GM12891 (cell line): ENCODE measurements around the gene SHROOM3.

ENCODE experiments used
- PAX5 ChIP-seq: IDR thresholded peaks from 2 replicates; pipeline ENCODE4 v1.6.1; 2011; ENCODE audit warnings: low read length, moderate library complexity, mild to moderate bottlenecking; ENCODE audit not compliant: insufficient read depth, severe bottlenecking
- POLR2A ChIP-seq: IDR thresholded peaks from 2 replicates; pipeline ENCODE4 v1.6.1; 2011; ENCODE audit warnings: low read depth, low read length, control low read depth
- POLR2AphosphoS5 ChIP-seq: IDR thresholded peaks from 2 replicates; pipeline ENCODE4 v1.6.1; 2011; ENCODE audit warnings: low read depth, low read length, control low read depth
- TAF1 ChIP-seq: IDR thresholded peaks from 2 replicates; pipeline ENCODE4 v1.6.1; 2011; ENCODE audit warnings: low read depth, low read length, control low read depth

- TF ChIP-seq POLR2AphosphoS5 (no peak), POLR2A (no peak), TAF1 (no peak), PAX5 (no peak)
Measured at GRCh38 chr4:76657443-76657842, 222.4 kb downstream of the SHROOM3 start.
